ENCODE data around the gene ZNF444.

The ZNF444 gene

DNA sequence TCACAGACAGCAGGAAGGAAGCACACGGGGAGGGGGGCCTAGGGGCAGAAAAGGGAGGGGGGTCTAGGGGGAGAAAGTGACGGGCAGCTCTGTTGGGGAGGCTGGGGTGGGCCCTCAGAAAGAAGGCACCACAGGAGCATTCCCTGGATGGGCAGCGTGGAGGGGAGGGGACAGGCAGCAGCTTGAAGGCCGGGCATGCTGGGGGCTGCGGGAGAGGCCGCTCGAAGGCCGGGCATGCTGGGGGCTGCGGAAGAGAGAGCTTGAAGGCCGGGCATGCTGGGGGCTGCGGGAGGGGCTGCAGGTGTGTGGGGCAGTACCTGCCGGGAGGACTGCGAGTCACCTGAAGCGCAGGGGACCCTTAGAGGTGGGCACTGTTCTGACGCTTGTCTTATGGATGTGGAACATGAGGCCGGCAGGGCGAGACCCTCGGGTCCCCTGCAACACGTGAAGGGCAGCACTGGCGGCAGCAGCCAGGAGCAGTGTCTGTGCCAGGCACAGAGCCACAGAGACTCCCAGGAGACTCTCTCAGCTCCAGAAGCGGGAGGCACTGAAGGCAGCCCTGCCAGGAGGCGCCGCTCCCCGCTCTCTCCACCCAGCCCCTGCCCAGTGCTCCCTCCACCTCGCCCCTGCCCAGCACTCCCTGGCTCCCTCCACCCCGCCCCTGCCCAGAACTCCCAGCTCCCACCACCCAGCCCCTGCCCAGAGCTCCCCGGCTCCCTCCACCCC is 33.3 kb upstream of the ZNF444 start:
- no peak for DNase-seq

DNA sequence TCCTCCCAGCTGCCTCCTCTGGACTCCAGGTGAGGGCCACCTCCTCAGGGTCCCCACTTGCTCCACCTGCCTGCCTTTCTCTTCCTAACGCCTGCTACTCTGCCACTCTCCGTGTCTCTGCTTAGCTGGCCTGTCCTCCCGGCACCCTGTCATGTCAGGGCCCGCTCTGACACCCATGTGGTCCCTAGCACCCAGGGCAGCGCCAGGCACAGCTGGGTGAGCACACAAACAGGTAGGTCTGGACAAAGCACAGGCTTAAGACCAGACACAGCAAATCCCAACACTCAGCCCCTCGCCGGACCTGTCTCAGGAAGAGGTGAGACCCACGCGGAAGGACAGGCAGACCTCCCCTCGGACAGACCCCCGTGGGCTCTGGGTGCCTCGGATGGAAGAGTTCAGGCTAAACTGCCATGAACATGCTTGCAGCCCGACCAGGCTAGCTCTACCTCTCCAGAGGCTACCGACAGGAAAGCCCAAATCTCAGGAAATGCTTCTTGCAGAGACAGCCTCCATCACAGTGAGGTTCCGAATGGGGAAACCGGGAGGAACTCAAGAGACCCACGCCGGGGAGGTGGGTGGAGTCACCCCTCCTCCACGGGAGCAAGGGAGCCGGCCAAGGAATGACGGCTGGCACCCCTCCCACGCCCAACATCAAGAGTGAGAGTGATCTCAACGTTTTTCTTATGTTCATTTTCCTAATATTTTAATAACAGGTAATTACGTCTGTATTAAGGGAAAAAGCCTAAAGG is 32.5 kb upstream of the ZNF444 start:
- no peak for DNase-seq

DNA sequence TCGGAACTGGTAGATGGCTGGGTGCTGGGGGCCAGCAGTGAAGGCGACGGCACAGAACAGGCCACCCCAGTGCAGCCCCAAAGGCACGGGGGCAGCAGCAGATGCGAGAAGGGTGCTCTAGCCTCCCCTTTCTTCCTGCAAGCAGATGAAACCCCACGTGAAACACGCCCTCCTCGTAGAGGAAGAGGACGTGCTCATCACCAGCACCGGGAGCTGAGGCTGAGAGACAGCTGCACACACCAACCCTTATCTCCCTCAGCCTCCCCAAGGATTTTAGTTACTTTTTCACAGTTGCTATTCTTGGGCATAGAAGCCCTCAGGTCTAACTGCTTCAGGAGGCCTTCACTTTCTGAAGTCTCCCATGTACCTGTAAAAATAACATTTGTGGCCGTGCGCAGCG is 31.9 kb upstream of the ZNF444 start:
- no peak for DNase-seq

DNA sequence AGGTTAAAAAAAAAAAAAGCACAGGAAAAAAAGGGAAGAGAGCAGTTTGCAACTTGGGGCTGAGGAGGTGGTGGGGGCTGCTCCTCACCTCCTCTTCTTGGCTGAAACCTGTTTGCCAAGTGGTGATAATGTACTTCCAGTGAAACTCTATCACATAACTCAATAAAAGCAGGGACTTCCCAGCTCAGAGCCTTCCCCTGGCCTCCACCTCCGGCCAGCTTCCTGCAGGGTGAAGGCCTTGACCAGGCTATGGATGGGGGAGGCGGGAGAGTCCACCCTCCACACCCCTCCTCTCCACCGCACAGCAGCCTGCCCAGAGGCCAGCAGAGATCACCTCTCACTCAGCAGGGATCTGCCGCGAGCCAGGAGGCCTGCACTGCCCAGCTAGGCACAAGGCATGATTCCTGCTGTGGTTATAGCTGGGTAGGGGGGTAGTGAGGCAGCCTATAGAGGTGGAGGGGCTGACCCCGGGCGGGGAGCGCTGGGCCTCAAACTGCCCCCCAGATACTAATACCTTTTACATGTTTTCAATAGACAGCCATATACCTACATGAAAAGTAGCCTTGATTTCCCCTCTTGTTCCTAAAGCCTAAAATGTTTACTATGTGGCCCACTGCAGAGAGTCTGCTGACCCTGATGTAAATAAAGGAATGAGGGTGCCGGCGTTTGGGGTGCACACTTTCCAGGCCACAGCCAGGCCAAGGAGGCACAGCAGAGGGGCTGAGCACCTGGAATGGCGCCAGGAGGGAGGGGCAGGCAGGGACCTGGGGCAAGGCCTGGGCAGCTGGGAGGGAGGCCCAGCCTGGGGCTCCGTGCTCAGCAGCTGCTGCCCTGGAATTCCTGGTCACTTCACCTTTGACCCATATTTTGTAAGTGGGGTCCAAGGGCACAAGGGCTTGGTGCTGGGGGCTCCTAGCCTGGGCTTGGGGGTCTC is 30.3 kb upstream of the ZNF444 start:
- peak; percentile 82 for DNase-seq

GRCh38 chr19:56111601-56112312 is 29.3 kb upstream of the ZNF444 start:
- no peak for DNase-seq

- peak; percentile 92 for DNase-seq
Measured at GRCh38 chr19:56112313-56112709, 28.8 kb upstream of the ZNF444 start.

DNA sequence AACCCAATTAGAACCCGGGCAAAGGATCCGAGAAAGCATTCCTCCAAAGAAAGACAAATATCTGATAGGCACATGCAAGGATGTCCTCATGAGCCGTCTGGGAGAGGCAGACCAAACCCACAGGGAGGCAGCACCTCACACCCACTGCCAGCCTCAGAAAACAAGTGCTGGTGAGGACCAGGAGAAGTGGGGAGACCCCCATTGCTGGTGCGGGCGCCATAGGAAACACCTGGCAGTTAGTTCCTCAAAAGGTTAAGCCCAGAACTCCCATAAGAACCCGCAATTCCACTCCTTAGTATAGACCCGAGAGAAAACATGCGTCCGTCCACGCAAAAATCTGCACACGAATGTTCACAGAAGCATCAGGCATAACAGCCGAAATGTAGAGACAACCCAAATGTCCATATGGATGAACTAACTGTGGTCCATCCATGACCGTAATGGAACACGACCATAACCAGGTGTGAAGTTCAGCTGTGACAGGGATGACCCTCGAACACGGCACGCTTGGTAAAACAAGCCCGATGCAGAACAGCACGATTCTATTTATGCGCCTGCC is 27.9 kb upstream of the ZNF444 start:
- no peak for DNase-seq

GRCh38 chr19:56114051-56114777 is 26.9 kb upstream of the ZNF444 start:
- DNase-seq: no peak

DNA sequence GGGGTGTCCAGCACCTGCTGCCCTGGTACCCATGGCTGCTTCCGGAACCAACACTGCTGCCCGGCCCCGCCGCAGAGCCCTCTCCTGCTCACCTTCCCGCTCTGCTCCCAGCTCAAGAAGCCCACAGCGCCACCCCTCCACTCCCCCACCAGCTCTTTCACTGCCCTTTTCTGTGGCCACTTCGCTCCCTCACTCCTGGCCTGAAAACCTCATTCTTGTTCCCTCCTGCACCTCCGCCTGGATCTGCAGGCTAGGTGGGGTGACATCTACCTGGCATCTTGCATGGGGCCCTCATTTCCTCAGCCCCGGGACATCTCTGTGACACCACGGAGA is 26.3 kb upstream of the ZNF444 start:
- DNase-seq: no peak

GRCh38 chr19:56115490-56115889 is 25.6 kb upstream of the ZNF444 start:
- no peak for DNase-seq

DNA sequence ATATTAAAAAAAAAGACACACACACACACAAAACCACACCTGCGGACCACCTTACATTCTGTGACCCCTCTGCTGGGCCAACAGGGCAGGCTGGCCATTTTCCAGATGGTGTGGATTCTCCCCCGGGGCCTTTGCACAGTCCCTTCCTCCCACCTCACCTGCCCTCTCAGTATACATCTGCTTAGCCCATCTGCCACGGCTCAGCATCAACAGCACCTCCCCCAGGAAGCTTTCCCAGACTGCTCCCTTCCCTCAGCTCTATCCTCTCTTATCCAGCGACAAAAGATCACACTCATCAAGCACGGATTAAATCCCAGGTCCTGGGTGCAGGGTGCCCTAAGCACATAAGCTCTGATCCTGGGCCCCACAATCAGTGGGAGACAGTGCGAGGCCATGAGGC is 24.5 kb upstream of the ZNF444 start:
- DNase-seq: no peak

DNA sequence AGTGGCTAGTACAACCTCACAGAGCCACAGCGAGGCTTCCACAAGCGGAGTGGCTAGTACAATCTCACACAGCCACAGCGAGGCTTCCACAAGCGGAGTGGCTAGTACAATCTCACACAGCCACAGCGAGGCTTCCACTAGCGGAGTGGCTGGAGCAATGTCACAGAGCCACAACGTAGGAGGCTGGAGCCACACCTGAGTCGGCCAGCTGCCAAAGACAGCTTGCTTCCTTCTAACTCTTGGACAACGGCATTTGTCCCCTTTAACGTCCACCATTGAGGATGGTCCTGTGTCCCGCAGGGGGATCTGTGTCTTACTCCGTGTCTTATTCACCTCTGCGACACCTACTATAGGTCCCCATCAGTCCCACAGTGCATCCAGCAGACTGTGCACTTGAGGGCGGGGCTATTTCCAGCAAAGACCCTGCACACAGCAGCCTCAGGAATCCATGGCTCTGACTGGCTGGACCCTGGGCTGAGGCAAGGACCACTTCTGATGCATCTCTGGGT is 23.7 kb upstream of the ZNF444 start:
- no peak for DNase-seq

GRCh38 chr19:56117889-56118288 is 23.2 kb upstream of the ZNF444 start:
- no peak for DNase-seq

GRCh38 chr19:56118666-56119581 is 22.2 kb upstream of the ZNF444 start:
- no peak for DNase-seq

- DNase-seq: no peak
Measured at GRCh38 chr19:56119582-56119978, 21.5 kb upstream of the ZNF444 start.

GRCh38 chr19:56120002-56120370 is 21.1 kb upstream of the ZNF444 start:
- no peak for DNase-seq

DNA sequence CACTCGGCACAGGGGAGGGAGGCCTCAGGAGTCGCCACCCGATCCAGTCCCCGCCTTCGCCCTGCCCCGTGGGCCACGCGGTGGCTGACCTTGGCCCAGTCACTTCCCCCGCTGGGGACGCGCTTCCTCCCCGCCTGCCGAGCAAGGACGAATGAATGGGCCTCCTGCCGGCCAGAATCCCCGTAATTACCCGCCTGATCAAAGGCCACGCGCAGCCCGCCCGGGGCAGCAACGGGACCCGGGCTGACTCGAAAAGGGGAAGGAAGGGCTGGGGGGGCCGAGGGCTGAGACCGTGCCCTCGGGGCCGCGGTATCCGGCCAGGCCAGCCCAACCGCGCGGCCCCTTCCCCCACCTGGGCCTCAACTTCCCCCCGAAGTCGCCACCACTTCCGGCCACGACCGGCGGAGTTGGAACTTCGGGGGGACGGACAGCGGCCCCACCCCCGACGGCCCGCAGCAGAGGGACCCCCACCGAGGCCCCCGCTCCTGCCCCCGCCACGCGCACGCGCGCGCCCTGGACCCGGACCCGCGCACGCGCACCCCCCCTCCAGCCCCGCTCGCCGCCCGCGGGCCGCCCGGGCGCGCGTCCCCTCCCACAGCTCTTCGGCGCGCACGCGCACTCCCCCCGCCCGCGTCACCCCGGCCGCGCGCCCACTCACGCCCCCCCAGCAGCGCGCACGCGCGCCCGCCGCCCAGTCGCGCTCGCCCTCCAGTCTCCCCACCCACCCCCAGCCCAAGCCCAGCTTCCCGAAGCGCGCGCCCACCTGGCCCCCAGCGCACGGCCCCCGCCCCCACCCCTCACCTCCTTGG is 20.5 kb upstream of the ZNF444 start:
- peak; percentile 84 for DNase-seq

GRCh38 chr19:56121180-56122167 is 19.6 kb upstream of the ZNF444 start, which contains the start of gene ZNF787:
ZNF787 (minus strand) TSS chr19:56121295; CDS start chr19:56103217, 18,078 bp downstream.
- DNase-seq: peak; percentile 99

All from NCI-H146 (cell line).